ENCODE results near the gene SNX6.

The SNX6 gene

GRCh38 chr14:34596891-34597290 is 33.1 kb downstream of the SNX6 start:
- DNase-seq (ENCODE audit: extremely low read depth, low read depth) = no peak
- no peak for TF ChIP-seq CTCF (IDR thresholded peaks at IDR 0.05; ENCODE audit: low read depth, low read length, missing control alignments)
- no peak overlapping the region for H3K4me3 ChIP-seq (replicated peaks; ENCODE audit: low read depth, low read length)

GRCh38 chr14:34593740-34594375 is 36.1 kb downstream of the SNX6 start:
- no peak for TF ChIP-seq CTCF (IDR thresholded peaks at IDR 0.05; ENCODE audit: low read depth, low read length, missing control alignments)
- H3K4me3 ChIP-seq (replicated peaks; ENCODE audit: low read depth, low read length) = no peak overlapping the region
- DNase-seq (ENCODE audit: extremely low read depth, low read depth) = no peak

GRCh38 chr14:34592623-34593022 is 37.3 kb downstream of the SNX6 start:
- H3K4me3 ChIP-seq (replicated peaks; ENCODE audit: low read depth, low read length) = no peak overlapping the region
- no peak for TF ChIP-seq CTCF (IDR thresholded peaks at IDR 0.05; ENCODE audit: low read depth, low read length, missing control alignments)
- DNase-seq (ENCODE audit: extremely low read depth, low read depth) = no peak

- DNase-seq (ENCODE audit: extremely low read depth, low read depth) = no peak
- no peak overlapping the region for H3K4me3 ChIP-seq (replicated peaks; ENCODE audit: low read depth, low read length)
- TF ChIP-seq CTCF (IDR thresholded peaks at IDR 0.05; ENCODE audit: low read depth, low read length, missing control alignments) = no peak
Measured at GRCh38 chr14:34583525-34583924, 46.4 kb downstream of the SNX6 start.

GRCh38 chr14:34582117-34582680 is 47.7 kb downstream of the SNX6 start:
- no peak overlapping the region for H3K4me3 ChIP-seq (replicated peaks; ENCODE audit: low read depth, low read length)
- no peak for DNase-seq (ENCODE audit: extremely low read depth, low read depth)
- no peak for TF ChIP-seq CTCF (IDR thresholded peaks at IDR 0.05; ENCODE audit: low read depth, low read length, missing control alignments)

GRCh38 chr14:34580381-34580780 is 49.6 kb downstream of the SNX6 start:
- DNase-seq (ENCODE audit: extremely low read depth, low read depth) = no peak
- no peak overlapping the region for H3K4me3 ChIP-seq (replicated peaks; ENCODE audit: low read depth, low read length)
- no peak for TF ChIP-seq CTCF (IDR thresholded peaks at IDR 0.05; ENCODE audit: low read depth, low read length, missing control alignments)

- no peak for TF ChIP-seq CTCF (IDR thresholded peaks at IDR 0.05; ENCODE audit: low read depth, low read length, missing control alignments)
- H3K4me3 ChIP-seq (replicated peaks; ENCODE audit: low read depth, low read length) = no peak overlapping the region
Measured at GRCh38 chr14:34571771-34572170, 58.2 kb downstream of the SNX6 start.

More at GRCh38 chr14:34571771-34572170, 58.2 kb downstream of the SNX6 start:
- no peak for DNase-seq (ENCODE audit: extremely low read depth, low read depth)
